NCI-H146 treated with DMSO at 0.1 percent for 48 hours (cell line): ENCODE results near the gene CST9.
A peak's percentile ranks its signal among the peaks of the same experiment; 100 is the strongest.
"Not testable (repeated sequence)": the region's sequence is repeated elsewhere in the genome, so short reads cannot be mapped to it uniquely, and the experiment has no call there.

Experiments
- DNase-seq: peaks from one replicate; lab custom pipeline; 2025; ENCODE audit not compliant: unreplicated experiment; lab: John Stamatoyannopoulos, UW

The CST9 gene

DNA sequence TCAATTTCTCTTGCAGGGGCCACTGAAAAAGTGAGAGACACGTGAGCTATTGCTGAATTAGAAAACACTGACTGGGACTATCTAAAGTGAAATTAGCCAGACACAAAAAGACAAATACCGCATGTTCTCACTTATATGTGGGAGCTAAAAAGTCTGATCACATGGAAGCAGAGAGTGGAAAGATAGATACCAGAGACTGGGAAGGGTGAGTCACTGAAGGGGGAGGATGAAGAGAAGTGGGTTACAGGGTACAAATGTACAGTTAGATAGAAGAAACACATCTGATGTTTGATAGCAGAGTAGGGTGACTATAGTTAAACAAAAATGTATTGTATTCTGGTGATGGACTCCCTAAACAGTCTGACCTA, 18.6 kb upstream of the CST9 start:
- no peak for DNase-seq

DNA sequence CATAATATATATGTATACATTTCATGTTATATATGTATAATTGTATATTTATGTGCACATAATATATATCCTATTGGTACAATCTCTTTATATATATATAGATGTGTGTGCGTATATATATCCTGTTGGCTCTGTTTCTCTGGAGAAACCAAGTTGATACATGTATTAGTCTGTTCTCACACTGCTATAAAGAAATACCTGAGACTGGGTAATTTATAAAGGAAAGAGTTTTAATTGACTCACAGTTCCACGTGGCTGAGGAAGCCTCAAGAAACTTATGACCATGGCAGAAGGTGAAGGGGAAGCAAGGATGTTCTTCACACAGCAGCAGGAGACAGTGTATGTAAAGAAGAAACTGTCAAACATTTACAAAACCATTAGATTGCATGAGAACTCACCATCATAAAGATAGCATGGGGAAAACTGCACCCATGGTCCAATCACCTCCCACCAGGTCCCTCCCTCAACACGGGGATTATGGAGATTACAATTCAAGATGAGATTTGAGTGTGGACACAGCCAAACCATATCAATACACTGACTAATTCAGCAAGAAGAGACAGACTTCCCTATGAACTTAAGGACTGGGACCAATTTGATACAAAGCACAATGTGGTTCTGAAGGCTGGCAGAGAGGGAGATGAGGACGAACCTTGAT, 18.1 kb upstream of the CST9 start:
- DNase-seq = no peak

DNA sequence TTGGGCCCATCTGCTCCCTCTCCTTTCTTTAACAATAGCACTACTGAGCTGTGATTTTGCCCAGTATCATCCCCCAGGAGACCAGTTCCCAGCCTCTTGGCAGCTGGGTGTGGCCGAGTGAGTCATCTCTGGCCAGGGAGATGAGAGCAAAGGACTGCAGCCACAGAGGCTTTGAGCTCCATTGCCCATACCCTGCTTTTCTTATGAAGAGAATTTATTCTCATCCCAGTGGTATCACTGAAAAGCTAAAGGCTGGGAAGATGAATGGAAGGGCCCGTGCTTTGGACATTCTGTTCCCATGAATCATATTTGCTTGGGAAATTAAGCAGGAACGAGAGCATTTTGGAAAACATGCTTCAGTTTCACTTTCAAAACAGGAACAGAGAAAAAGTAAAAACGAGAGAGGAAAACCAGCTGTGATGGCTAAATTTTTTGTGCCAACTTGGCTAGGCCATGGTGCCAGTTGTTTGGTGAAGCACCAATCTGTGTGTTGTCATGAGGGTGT, 17.2 kb upstream of the CST9 start:
- DNase-seq = no peak

DNA sequence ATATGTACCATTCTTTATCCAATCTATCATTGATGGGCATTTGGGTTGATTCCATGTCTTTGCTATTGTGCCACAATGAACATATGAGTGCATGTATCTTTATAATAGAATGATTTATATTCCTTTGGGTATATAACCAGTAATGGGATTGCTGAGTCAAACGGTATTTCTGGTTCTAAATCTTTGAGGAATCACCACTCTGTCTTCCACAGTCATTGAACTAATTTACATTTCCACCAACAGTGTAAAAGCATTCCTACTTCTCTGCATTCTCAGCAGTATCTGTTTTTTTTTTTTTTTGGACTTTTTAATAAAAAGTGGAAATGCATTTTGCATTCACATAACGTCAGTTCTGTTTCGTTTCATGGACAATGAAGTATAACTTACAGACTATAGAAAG, 16.7 kb upstream of the CST9 start:
- not testable (repeated sequence) for DNase-seq

DNA sequence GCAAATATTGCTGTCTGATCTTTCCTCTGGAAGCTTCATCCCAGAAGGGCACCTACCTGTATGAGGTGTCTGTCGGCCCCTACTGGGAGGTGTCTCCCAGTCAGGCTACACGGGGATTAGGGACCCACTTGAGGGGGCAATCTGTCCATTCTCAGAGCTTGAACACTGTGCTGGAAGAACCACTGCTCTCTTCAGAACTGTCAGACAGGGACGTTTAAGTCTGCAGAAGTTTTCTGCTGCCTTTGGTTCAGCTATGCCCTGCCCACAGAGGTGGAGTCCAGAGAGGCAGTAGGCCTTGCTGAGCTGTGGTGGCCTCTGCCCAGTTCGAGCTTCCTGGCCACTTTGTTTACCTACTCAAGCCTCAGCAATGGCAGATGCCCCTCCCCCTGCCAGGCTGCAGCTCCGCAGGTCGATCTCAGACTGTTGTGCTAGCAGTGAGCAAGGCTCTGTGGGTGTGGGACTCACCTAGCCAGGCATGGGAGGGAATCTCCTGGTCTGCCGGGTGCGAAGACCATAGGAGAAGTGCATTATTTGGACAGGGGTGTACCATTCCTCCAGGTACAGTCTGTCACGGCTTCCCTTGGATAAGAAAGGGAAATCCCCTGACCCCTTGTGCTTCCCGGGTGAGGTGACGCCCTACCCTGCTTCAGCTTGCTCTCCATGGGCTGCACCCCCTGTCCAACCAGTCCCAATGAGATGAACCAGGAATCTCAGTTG, 15.1 kb upstream of the CST9 start:
- DNase-seq = not testable (repeated sequence)

DNA sequence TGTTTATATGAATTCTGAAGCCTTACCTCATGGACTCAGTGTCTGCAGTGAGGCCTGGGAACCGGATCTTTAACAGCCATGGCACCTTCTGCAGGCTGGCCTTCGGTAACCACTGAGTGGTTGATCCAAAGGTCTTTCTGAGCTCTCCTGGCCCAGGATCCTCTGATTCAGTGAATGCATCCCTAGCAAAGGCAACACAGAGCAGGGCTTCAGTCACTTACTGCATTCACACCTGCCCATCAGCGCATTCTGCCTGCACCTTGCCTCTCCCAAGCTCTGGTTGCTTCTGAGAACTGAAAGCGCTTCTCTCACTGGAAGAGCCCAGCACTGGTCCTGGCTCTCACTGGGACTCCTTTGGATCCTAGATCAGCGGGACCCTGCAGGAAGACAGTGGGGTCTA, 8.4 kb upstream of the CST9 start:
- no peak for DNase-seq

DNA sequence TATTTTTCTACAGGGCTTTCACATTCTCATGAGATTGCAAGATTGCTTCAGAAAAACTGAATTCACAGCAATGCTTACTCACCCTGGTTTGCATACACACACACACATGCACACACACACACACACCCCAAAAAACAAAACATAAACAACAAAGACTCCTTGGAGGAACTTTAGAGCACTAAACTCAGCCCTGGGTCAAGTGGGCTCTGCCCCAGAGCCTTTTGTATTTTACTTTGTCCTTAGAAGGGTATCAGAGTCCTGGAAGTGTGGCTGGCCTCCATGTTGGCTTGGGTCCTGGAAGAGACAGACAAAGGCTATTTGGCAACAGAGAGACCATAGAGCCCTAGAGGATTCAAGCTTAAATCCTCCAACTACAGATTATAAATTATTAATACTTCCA, 8.0 kb upstream of the CST9 start:
- no peak for DNase-seq

DNA sequence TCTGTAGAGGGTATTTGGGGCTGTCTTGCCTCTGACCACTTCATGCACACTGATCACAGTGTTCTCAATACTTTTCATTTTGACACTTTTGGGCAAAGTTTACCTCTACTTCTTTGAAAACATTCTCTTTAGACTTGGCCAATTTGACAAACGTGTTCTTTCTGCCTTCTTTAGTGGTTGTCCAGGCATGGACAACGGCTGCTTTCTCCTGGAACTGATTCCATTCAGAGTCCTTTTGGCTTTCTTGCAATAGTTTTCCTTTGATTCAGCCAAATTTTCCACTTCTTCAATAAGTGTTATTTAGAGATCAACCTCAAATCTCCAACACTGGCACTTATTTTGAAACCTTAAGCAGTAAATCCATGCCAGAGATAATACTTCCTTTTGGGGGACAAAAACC, 6.7 kb upstream of the CST9 start:
- DNase-seq = no peak

DNA sequence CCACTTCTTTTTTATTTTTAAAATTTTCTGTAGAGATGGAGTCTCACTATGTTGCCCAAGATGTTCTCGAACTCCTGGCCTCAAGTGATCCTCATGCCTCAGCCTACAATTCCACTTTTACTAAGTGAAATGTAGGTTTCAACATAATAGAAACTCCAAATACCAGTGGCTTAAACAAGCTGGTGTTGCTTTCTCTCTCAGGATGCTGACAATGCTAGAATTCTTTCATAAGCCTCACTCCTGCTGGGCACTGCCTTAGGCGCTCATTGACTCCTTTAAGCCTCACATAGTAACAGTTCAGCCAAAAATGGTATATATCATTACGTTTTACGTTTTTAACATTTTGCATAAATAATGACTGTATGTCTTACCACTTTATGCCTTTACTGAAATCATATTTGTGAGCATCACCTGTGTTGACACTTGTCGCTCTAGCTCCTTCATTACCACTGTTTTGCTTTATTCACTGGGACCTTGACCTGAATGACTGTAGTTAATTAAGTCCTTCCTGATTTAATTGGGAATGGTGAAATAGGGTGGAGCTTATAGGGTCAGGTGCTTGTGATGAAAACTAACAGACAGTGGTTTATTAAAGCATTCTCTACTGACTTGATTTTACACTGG, 3.9 kb upstream of the CST9 start:
- DNase-seq = no peak

DNA sequence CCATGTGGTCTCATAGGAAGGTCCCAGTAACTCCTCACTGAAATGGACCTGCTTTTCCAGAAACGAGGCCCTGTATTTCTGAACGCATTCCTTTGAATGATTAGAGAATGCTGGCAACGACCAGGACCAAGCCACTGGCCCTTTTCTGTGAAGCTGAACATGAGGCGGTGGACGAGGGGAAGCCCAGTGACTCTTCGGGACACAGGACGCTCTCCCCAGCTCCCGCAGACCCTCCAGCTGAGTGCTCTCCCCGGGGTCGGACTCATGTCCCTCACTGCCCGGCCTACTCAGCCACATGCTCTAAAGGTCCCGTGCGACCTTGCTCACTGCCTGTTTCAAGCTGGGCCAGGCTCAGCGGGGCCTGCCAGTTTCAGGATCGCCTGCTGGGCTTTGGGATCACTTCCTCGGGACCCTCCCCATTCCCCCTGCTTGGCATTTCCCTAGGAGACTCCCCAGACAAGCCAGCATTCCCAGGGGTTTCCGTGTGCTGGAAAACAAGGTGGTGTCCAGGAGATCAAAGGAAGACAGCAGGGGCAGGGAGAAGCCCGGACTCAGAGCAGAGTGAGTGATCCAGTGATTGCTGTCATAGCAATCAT, 2.6 kb upstream of the CST9 start:
- no peak for DNase-seq

DNA sequence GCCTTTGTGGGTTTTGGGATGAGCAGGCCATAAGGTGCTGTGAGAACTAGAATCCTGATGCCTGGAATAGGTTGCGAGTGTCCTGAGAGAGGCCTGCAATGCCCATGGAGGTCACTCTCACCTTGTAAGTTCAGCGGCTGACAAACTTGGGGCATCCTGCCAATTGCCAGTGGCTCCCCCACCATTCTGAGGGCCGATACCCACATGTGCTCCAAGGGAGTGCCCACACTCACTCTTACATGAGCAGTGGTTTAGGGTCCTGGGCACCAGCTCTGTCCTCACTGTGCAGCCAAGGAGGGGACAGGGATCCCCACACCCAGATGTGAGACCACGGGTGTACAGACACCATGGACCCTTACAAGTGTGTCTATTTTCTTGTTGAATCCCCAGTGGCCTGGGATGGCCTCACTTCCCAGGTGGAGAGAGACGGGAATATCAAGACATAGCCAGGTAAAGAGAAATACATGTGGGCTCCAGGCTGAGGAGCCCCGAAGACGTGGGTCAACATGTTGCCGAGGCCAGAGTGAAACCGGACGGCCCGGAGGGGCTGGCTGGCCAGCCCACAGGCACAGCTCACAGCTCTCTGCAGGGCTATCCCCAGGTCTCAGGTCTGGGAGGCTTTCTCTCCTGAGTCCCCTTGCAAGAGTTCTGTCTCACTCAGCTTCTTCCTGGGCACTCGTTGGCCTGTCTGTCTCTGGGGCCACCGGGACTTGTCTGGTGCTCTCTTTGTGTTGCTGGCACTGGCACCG, 2.0 kb upstream of the CST9 start:
- DNase-seq = no peak

DNA sequence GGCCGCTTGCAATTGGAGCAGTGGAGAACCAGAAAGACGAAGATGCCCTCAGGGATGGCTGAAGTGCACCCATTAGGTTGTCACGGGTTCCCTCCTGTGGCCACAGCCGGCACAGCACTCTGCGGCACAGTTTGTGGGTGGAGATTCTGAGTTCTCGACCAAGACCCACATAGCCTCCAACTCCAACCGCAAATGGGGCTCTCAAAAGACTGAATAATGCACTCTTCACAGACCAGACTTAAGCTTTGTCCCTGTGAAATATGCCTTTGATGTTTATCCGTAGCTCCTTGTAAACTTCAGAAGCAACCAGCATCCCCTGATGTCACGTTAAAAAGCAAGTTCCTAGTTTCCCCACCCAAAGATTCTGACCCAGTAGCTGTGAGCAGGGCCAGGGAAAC, 934 bp upstream of the CST9 start:
- DNase-seq = peak; percentile 45

DNA sequence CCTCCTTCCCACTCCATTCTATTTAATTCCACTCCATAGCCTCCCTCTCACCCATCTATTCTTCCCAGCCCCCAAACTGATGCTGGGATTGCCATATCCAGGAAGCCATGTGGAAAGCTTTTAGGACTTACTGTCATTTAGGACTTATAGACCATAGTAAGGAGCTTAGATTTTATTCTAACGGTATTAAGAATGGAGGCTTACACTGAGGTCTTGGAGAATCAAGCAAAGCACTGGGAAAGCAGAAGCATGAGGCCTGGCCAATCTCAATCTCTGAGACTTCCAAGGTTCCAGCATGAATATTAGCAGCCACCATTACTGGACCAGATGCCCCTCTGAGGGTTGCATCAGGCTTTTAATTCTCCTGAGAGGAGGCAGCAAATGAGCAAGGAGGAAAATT, 1.4 kb downstream of the CST9 start:
- DNase-seq = no peak

DNA sequence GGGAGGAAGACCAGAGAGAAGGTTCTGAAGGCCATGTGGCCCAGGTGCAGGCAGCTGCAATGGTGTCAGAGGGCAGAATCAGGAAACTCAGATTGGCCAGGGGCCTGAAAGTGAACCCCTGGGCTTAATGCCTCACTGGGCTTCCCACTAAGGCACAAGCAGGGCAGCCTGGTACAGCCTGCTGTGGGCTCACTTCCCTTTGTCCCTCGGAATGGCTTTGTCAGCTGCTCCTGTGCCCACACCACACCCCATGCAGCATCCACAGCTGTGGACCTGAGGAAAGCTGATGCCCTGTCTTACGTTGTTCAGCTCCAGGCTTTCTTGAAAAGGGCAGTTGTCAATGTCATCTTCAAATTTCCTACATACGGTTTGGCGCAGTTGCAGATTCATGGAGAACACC, 2.4 kb downstream of the CST9 start:
- no peak for DNase-seq

DNA sequence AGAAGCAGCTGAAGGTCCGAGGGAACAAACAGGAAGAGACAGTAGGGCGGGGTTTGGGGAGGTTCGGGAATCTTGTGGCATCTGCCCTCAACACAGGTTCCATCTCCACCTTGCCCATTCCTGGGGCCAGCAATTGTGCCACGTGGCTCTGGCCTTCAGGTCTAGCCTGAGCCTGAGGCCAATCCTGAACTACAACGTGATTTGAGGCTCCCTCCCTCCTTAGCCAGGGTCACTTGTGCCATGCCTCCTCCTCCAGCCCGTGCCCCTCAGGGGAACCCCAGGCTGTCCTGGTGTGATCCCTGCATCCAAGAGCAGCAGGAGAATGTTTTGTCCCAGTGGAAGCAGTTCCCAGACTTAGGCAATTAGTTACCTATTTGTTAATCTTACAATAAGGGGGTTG, 3.0 kb downstream of the CST9 start:
- DNase-seq = no peak

DNA sequence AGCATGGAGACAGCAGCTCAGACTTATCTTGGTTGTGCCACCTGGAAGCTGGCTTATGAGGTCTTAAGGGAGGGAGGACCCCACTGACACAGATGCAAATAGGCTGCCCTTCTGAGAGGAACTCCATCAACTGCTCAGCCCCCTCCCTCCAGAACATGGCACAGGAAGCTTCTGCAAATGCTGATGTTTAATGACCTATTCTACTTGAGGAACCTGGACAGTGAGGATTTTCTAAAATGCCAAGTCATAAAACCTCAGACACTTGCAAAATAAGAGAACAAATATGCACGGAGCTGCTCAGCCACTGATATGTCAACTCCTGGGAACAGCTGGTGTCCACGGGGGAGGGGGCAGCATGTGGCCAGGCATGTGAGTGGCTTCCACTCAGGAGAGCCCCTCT, 3.5 kb downstream of the CST9 start:
- DNase-seq = no peak

DNA sequence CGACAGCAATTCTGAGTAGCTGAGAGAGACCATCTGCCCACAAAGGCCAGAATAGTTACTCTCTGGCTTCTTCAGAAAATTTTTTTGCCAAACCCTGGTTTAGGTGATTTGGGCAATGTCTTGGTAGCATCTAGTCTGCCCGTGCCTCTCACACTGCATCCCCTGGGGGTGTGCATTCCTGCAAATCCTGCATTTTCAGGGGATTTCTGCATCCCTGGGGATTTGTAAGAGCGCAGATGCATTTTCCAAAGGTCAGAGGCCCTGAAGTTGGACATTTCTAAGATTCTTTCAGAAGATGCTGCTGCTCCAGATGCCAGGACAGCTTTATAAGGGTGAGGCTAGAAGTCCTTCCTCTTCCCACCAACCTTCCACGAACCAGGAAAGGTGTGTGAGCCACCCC, 4.0 kb downstream of the CST9 start:
- no peak for DNase-seq

DNA sequence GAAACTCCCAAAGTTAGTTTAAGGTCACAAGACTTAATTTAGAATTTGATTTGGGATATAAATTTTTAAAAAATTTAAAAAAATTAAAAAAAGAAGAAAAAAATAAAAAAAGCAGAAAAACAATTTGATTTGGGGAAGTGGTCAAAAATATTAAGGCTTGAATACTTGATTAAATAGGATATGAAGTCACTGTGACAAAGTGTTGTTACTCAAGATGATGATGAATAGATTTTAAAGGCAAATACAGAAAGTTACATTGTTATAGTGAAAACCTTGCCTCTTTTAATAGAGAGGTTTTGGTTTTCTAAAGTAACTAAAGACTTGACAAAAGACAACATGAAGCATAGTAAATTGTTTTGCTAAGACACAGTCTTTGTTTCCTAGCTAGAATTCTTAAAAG, 7.2 kb downstream of the CST9 start:
- DNase-seq = no peak

DNA sequence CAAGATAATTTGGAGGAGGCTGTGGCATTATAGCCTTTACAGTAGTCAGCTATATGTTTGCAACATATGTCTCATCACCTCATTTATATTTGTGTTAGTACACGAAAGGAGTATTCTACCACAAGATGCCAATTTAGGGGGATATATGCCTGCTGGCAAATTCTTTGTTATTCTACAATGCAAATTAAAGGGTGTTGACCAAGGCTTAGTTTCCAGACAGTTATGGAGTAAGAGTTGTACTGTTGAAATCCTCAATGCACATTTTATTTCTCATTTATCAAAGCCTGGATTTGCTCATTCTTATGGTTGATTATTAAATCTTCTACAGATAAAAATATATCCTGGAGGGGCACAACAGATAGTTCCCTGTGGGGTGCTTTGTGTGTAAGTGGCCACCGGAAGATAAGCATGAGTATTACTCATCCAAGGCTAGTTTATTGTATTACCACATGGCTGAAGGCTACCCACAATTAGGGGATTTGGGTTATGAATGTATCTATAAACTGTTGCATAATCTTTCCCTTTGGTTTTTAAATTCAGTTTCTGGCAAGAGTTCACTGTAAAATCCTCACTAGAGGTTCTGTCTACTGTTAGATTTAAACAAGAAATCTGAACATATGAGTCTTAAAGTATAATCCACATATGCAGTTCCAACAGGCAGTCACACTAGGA, 9.0 kb downstream of the CST9 start:
- no peak for DNase-seq

DNA sequence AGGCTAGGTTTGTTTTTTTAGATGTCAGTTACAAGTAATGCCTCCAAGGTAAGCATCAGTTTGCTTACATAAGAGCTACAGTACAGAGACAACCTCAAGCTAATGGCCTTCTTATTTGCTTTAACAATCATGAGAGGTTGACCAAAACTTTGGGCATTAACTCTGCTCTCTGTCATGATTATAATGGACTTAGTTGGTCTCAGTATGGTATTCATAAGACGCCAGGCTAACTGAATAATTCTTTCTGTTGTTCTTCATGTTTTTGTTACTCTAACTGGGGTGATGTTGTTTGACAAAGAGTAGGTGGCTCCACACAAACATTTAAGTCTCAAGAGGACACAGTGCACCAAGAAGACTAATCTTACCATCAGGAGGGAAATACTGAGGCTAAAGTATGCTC, 9.8 kb downstream of the CST9 start:
- no peak for DNase-seq
